ENCODE data around the gene LDB2.

Gene LDB2

DNA sequence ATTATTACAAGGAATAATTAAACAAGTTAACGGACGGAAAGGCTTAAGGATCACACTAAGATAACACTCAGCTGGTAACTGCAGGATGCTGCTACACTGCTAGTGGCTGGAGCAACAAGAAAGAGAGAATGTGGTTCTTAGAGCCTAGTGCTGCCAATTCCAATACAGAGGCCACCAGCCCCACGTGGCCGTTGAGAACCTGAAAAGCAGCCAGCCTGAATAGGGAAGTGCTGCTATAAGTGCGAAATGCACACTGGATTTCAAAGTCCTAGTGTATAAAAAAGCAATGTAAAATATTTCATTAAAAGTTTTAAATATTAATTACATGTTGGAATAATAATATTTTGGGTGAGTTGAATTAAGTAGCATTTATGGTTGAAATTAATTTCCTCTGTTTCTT lies 414.9 kb downstream of the LDB2 start:
- Histone ChIP-seq H3K4me3 (ENCODE audit: low read length) (no peak overlapping the region), H3K27ac (ENCODE audit: low read length) (no peak overlapping the region), H3K27me3 (ENCODE audit: insufficient read depth, low read length) (no peaks in the 10 kb centered on the region), H3K9me3 (ENCODE audit: insufficient read depth, low read depth, low read length) (no peaks in the 10 kb centered on the region), H3K36me3 (ENCODE audit: insufficient read depth, low read depth, low read length) (no peaks in the 10 kb centered on the region), H3K9ac (ENCODE audit: low read depth, low read length) (no peak overlapping the region), H3K4me1 (ENCODE audit: insufficient read depth, low read length) (no peaks in the 10 kb centered on the region)

DNA sequence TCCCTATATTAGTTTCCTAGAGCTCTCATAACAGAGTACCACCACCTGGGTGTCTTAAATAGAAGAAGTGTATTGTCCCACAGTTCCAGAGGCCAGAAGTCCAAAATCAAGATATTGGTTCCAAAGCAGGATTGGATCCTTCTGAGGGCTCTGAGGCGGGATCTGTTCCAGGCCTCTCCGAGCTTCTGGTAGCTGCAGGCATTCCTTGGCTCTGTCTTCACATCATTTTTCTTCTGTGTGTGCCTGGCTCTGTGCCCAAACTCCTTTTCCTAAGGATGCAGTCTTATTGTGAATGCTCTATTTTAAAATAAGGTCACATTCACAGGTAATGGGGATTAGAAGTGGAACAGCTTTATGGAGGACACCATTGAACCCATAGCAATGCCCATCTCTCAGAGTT lies 418.4 kb downstream of the LDB2 start:
- Histone ChIP-seq H3K9me3 (ENCODE audit: insufficient read depth, low read depth, low read length) (no peaks in the 10 kb centered on the region), H3K27me3 (ENCODE audit: insufficient read depth, low read length) (no peaks in the 10 kb centered on the region), H3K27ac (ENCODE audit: low read length) (no peak overlapping the region), H3K4me3 (ENCODE audit: low read length) (no peak overlapping the region), H3K4me1 (ENCODE audit: insufficient read depth, low read length) (no peaks in the 10 kb centered on the region), H3K36me3 (ENCODE audit: insufficient read depth, low read depth, low read length) (no peaks in the 10 kb centered on the region), H3K9ac (ENCODE audit: low read depth, low read length) (no peak overlapping the region)

DNA sequence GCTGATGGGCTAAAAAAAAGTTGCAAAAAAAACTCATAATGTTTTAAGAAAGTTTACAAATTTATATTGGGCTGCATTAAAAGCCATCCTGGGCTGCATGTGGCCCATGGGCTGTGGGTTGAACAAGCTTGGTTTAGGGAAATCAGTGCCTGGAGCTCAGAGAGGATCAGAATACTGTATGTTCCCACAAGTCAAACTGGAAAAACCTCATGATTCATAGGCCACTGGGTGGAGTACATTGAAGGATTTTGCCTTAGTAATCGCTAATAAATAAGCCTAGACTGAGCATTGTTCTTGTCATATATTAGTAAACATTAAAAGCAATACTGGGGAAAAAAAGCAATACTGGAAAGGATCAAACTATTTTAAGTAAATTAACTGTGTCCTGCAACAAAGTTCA lies 425.9 kb downstream of the LDB2 start:
- Histone ChIP-seq H3K4me3 (ENCODE audit: low read length) (no peak overlapping the region), H3K36me3 (ENCODE audit: insufficient read depth, low read depth, low read length) (no peaks in the 10 kb centered on the region), H3K4me1 (ENCODE audit: insufficient read depth, low read length) (no peaks in the 10 kb centered on the region), H3K27me3 (ENCODE audit: insufficient read depth, low read length) (no peaks in the 10 kb centered on the region), H3K9me3 (ENCODE audit: insufficient read depth, low read depth, low read length) (no peaks in the 10 kb centered on the region), H3K27ac (ENCODE audit: low read length) (no peak overlapping the region), H3K9ac (ENCODE audit: low read depth, low read length) (no peak overlapping the region)

- Histone ChIP-seq H3K4me3 (ENCODE audit: low read length) (no peak overlapping the region), H3K27ac (ENCODE audit: low read length) (no peak overlapping the region), H3K4me1 (ENCODE audit: insufficient read depth, low read length) (no peaks in the 10 kb centered on the region), H3K27me3 (ENCODE audit: insufficient read depth, low read length) (no peaks in the 10 kb centered on the region), H3K9ac (ENCODE audit: low read depth, low read length) (no peak overlapping the region), H3K36me3 (ENCODE audit: insufficient read depth, low read depth, low read length) (no peaks in the 10 kb centered on the region), H3K9me3 (ENCODE audit: insufficient read depth, low read depth, low read length) (no peaks in the 10 kb centered on the region)
Measured at GRCh38 chr4:16467061-16467460, 431.4 kb downstream of the LDB2 start.

- no peak overlapping the region for H3K27ac ChIP-seq (ENCODE audit: low read length)
- H3K9ac ChIP-seq (ENCODE audit: low read depth, low read length) = no peak overlapping the region
- H3K36me3 ChIP-seq (ENCODE audit: insufficient read depth, low read depth, low read length) = no peaks in the 10 kb centered on the region
- H3K27me3 ChIP-seq (ENCODE audit: insufficient read depth, low read length) = peaks cover 3% of the 10 kb centered on the region; the same call in 1 of the 2 replicates
- no peak overlapping the region for H3K4me3 ChIP-seq (ENCODE audit: low read length)
- H3K4me1 ChIP-seq (ENCODE audit: insufficient read depth, low read length) = no peaks in the 10 kb centered on the region
- H3K9me3 ChIP-seq (ENCODE audit: insufficient read depth, low read depth, low read length) = no peaks in the 10 kb centered on the region
Measured at GRCh38 chr4:16466581-16466980, 431.9 kb downstream of the LDB2 start.

DNA sequence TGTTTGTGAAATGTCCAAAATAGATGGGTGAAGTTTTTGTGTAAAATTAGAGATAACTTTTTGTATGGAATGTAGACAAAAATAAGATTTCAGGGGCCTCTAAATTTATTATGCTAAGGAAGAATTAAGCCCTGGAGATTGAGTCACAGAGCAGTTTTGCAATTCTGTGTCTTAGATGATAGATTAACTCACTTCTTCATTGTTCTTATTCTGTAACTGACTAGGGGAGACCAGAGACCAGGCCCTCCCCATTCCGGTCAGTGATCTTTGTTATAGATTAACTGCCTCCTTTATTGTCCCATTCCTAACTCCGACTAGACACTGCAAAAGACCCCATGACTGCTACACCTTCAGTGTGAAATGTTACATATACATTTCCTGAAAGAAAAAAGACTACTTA lies 433.8 kb downstream of the LDB2 start:
- no peak overlapping the region for H3K9ac ChIP-seq (ENCODE audit: low read depth, low read length)
- H3K4me1 ChIP-seq (ENCODE audit: insufficient read depth, low read length) = no peaks in the 10 kb centered on the region
- H3K36me3 ChIP-seq (ENCODE audit: insufficient read depth, low read depth, low read length) = no peaks in the 10 kb centered on the region

DNA sequence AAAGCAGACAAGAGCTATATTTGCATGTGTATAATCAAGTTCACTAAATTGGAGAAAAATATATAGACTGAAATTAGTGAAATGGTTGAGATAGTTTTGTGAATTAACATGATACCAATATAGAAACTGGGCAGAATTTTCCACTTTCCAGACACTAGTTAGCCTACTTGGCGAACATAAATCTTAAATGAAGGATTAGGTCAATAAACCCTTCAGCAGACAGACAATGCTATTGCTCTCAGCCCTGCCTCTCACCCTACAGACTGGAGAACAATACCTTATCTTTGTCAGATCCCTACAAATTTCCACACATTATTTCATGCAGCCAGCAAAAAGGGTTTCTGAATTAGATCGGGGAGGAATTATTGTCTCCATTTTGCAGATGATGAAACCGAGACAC lies 435.8 kb downstream of the LDB2 start:
- H3K4me3 ChIP-seq (ENCODE audit: low read length) = no peak overlapping the region
- no peaks in the 10 kb centered on the region for H3K36me3 ChIP-seq (ENCODE audit: insufficient read depth, low read depth, low read length)
- H3K27me3 ChIP-seq (ENCODE audit: insufficient read depth, low read length) = peaks cover 25% of the 10 kb centered on the region; the same call in 1 of the 2 replicates
- H3K9ac ChIP-seq (ENCODE audit: low read depth, low read length) = no peak overlapping the region
- no peaks in the 10 kb centered on the region for H3K4me1 ChIP-seq (ENCODE audit: insufficient read depth, low read length)
- no peak overlapping the region for H3K27ac ChIP-seq (ENCODE audit: low read length)
- no peaks in the 10 kb centered on the region for H3K9me3 ChIP-seq (ENCODE audit: insufficient read depth, low read depth, low read length)

More for the DNA sequence above, 433.8 kb downstream of the LDB2 start:
- no peak overlapping the region for H3K4me3 ChIP-seq (ENCODE audit: low read length)
- no peak overlapping the region for H3K27ac ChIP-seq (ENCODE audit: low read length)
- peaks cover 6% of the 10 kb centered on the region; the same call in 1 of the 2 replicates for H3K27me3 ChIP-seq (ENCODE audit: insufficient read depth, low read length)
- H3K9me3 ChIP-seq (ENCODE audit: insufficient read depth, low read depth, low read length) = no peaks in the 10 kb centered on the region

GRCh38 chr4:16461362-16461761 lies 437.1 kb downstream of the LDB2 start:
- Histone ChIP-seq H3K36me3 (ENCODE audit: insufficient read depth, low read depth, low read length) (no peaks in the 10 kb centered on the region), H3K27ac (ENCODE audit: low read length) (no peak overlapping the region), H3K4me1 (ENCODE audit: insufficient read depth, low read length) (no peaks in the 10 kb centered on the region), H3K4me3 (ENCODE audit: low read length) (no peak overlapping the region), H3K9ac (ENCODE audit: low read depth, low read length) (no peak overlapping the region), H3K27me3 (ENCODE audit: insufficient read depth, low read length) (peaks cover 25% of the 10 kb centered on the region; the same call in 1 of the 2 replicates), H3K9me3 (ENCODE audit: insufficient read depth, low read depth, low read length) (no peaks in the 10 kb centered on the region)

DNA sequence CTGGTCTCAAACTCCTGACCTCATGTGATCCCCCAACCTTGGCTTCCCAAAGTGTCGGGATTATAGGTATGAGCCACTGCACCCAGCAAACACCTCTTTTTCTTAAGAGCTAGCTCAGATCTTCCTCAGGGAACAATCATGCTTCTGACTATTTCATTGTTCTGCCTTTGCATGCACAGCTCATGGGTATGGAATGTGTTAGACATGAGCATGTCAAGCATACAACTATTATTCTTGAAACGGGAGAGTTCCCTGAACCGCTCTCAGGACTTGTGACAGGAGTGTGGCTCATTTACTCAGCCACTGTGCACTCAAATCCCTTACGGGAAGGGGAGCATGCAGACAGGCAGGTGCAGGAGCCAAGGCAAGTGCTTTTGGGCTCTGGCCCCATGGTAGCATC lies 440.5 kb downstream of the LDB2 start:
- Histone ChIP-seq H3K27ac (ENCODE audit: low read length) (no peak overlapping the region), H3K27me3 (ENCODE audit: insufficient read depth, low read length) (peaks cover 56% of the 10 kb centered on the region), H3K4me3 (ENCODE audit: low read length) (no peak overlapping the region), H3K9me3 (ENCODE audit: insufficient read depth, low read depth, low read length) (no peaks in the 10 kb centered on the region), H3K4me1 (ENCODE audit: insufficient read depth, low read length) (no peaks in the 10 kb centered on the region), H3K36me3 (ENCODE audit: insufficient read depth, low read depth, low read length) (no peaks in the 10 kb centered on the region), H3K9ac (ENCODE audit: low read depth, low read length) (no peak overlapping the region)

All from iPS-20b (cell line).